HepG2 (cell line): Measurements from ENCODE around the gene STOML2. TPM values are rescaled to one million over a fixed set of nuclear protein-coding genes. Genes with fewer than 3 reads are reported as not detected.

ENCODE experiments used
- ATAC-seq: fragments of 200-7000 bp; cut with Tn5 transposase; 3 replicates; pipeline ENCODE4 v1.9.1; 2020; ENCODE audit warnings: mild to moderate bottlenecking, moderate library complexity
- BruUV-seq: library from RNA; stranded (reverse); fragments of 400-500 nt; replicated peaks from 2 replicates; lab custom pipeline; 2021; lab: Mats Ljungman, UMichigan
- CTCF ChIA-PET: fragments of 300-600 bp; formaldehyde crosslinking; extraction: SDS; loops from one replicate; lab custom pipeline; 2021; ENCODE audit warnings: low total read pairs, inconsistent platforms, low intra/inter-chr PET ratio; lab: Yijun Ruan, JAX
- POLR2A ChIA-PET: fragments of 350-600 bp; sonication (Branson Sonifier 250); formaldehyde crosslinking; loops from one replicate; lab custom pipeline; 2020; ENCODE audit warnings: antibody characterized with exemption, inconsistent platforms; lab: Yijun Ruan, JAX
- DNase-seq: peaks from one replicate; pipeline ENCODE4 v3.0.0-alpha.2; 2015; ENCODE audit warnings: low spot score
- FAIRE-seq: peaks from 3 replicates; lab custom pipeline; 2011; peaks lifted over from hg19 to GRCh38; lab: Jason Lieb, UNC
- H2AFZ ChIP-seq: one replicate; pipeline ENCODE4 v1.6.1; 2011; ENCODE audit warnings: low read length, inconsistent platforms
- H3K27ac ChIP-seq: fragments of 300-600 bp; 3 replicates; pipeline ENCODE4 v1.8.0; 2011; ENCODE audit warnings: mixed run types, mild to moderate bottlenecking, mixed read lengths, low read length, inconsistent platforms; ENCODE audit not compliant: insufficient read depth; ENCODE audit errors: extremely low read length
- H3K27me3 ChIP-seq, 2 experiments: fragments of 200-600 bp in 1 of 2; 2 replicates in 1 of 2; 3 replicates in 1 of 2; pipeline versions ENCODE4 v1.6.0 to v1.8.0; 2011; ENCODE audit warnings: low read length in 2 of 2, mild to moderate bottlenecking in 2 of 2, moderate library complexity in 2 of 2, inconsistent platforms in 1 of 2; ENCODE audit not compliant: insufficient read depth in 2 of 2, control insufficient read depth in 1 of 2
- H3K36me3 ChIP-seq, 2 experiments: fragments of 200-600 bp in 1 of 2; replicated peaks in 1 of 2; 2 replicates in 1 of 2; 3 replicates in 1 of 2; pipeline versions ENCODE4 v1.5.1 to v1.8.0; 2011; ENCODE audit warnings: low read length in 2 of 2, inconsistent platforms in 1 of 2; ENCODE audit not compliant: insufficient read depth in 2 of 2, control insufficient read depth in 1 of 2
- H3K4me1 ChIP-seq: 2 replicates; pipeline ENCODE4 v1.5.1; 2012; ENCODE audit warnings: low read length, inconsistent platforms; ENCODE audit not compliant: insufficient read depth
- H3K4me2 ChIP-seq: 2 replicates; pipeline ENCODE4 v1.6.0; 2011; ENCODE audit warnings: low read depth, low read length, inconsistent platforms
- H3K4me3 ChIP-seq, 3 experiments: fragments of 200-600 bp in 1 of 3; sonication (generic), shearing (Covaris generic) in 1 of 3; replicated peaks in 1 of 3; 2 replicates each; pipeline ENCODE4 v1.5.1; 2011 to 2016; ENCODE audit warnings: low read length in 3 of 3, inconsistent platforms in 2 of 3, low read depth in 2 of 3, mild to moderate bottlenecking in 2 of 3, control low read depth in 1 of 3, mixed read lengths in 1 of 3; ENCODE audit not compliant: insufficient read depth in 1 of 3
- H3K79me2 ChIP-seq: one replicate; pipeline ENCODE4 v1.6.1; 2011; ENCODE audit warnings: low read length, inconsistent platforms; ENCODE audit not compliant: insufficient read depth
- H3K9ac ChIP-seq: 2 replicates; pipeline ENCODE4 v1.6.0; 2011; ENCODE audit warnings: mild to moderate bottlenecking, low read depth, low read length, inconsistent platforms; ENCODE audit not compliant: insufficient read depth
- H3K9me3 ChIP-seq: 2 replicates; pipeline ENCODE4 v1.5.1; 2012; ENCODE audit warnings: mild to moderate bottlenecking, low read length
- H4K20me1 ChIP-seq: 2 replicates; pipeline ENCODE4 v1.6.0; 2011; ENCODE audit warnings: inconsistent platforms, mild to moderate bottlenecking, low read length, moderate library complexity; ENCODE audit not compliant: insufficient read depth
- ASH2L ChIP-seq: fragments of 300-600, 200-600 bp; sonication (generic); IDR thresholded peaks from 2 replicates; pipeline ENCODE4 v1.7.0; 2017; ENCODE audit warnings: low read depth, mild to moderate bottlenecking, moderate library complexity, mixed read lengths, low read length; ENCODE audit not compliant: insufficient read length
- ATF2 ChIP-seq: sonication (generic); formaldehyde crosslinking; IDR thresholded peaks from 2 replicates; pipeline ENCODE4 v1.4.0; 2020; ENCODE audit warnings: missing genetic modification reagents
- ATF7-NPFF ChIP-seq: sonication (generic); formaldehyde crosslinking; IDR thresholded peaks from 2 replicates; pipeline ENCODE4 v1.8.1; 2023; ENCODE audit warnings: mild to moderate bottlenecking, low read depth, missing genetic modification reagents, moderate library complexity
- GPBP1L1 ChIP-seq: sonication (generic); formaldehyde crosslinking; IDR thresholded peaks from 2 replicates; pipeline ENCODE4 v1.5.0; 2020; ENCODE audit warnings: mild to moderate bottlenecking, missing genetic modification reagents
- MLX ChIP-seq: IDR thresholded peaks from 2 replicates; pipeline ENCODE4 v1.6.1; 2016
- NFATC3 ChIP-seq: sonication (generic); formaldehyde crosslinking; IDR thresholded peaks from 2 replicates; pipeline ENCODE4 v1.5.1; 2020; ENCODE audit warnings: mild to moderate bottlenecking, missing genetic modification reagents
- SALL1 ChIP-seq: sonication (generic); formaldehyde crosslinking; IDR thresholded peaks from 2 replicates; pipeline ENCODE4 v1.8.0; 2022; ENCODE audit warnings: mild to moderate bottlenecking, missing genetic modification reagents
- USF2 ChIP-seq, 2 experiments: sonication (generic) in 1 of 2; formaldehyde crosslinking in 1 of 2; IDR thresholded peaks; 2 replicates each; pipeline versions ENCODE4 v1.5.1 to v1.6.1; 2011 to 2020; ENCODE audit warnings: borderline replicate concordance in 1 of 2, low read depth in 1 of 2, low read length in 1 of 2, mild to moderate bottlenecking in 1 of 2, missing genetic modification reagents in 1 of 2, moderate library complexity in 1 of 2
- ZEB1 ChIP-seq: IDR thresholded peaks from 2 replicates; pipeline ENCODE4 v1.6.1; 2012; ENCODE audit warnings: mild to moderate bottlenecking, low read depth, inconsistent platforms; ENCODE audit not compliant: insufficient replicate concordance
- ZNF343 ChIP-seq: sonication (generic); formaldehyde crosslinking; IDR thresholded peaks from 2 replicates; pipeline ENCODE4 v1.4.0; 2020; ENCODE audit warnings: mild to moderate bottlenecking, missing genetic modification reagents
- WGBS: methylation state at CpG from one replicate; pipeline ENCODE4 v1.1.6; 2017; ENCODE audit warnings: low lambda C conversion rate; 5-methylcytosine and 5-hydroxymethylcytosine counted together
- in situ Hi-C: cut with HindIII; loops from 2 replicates; pipeline ENCODE4 v1.10.0; 2017; ENCODE audit warnings: low pct_unique_long_range_greater_than_20kb; ENCODE audit not compliant: extremely low pct_ligation_motif_present
- intact Hi-C: fragments of 100-400 bp; cut with micrococcal nuclease; formaldehyde crosslinking; loops from one replicate; pipeline ENCODE4 v1.10.0; 2022; ENCODE audit not compliant: unreplicated experiment
- polyA plus RNA-seq, 8 experiments: library from polyadenylated mRNA; depleted of rRNA in 3 of 8; stranded (reverse) in 7 of 8; unstranded in 1 of 8; fragments of >200 nt; fragmentation: Illumina TruSeq in 4 of 8; extraction: Trizol in 4 of 8; gene quantifications; 2 replicates each; pipeline versions ENCODE4 v1.2.1 to v1.2.3, GENCODE V29; 2011 to 2016; ENCODE audit warnings: low read depth in 4 of 8, missing spikeins in 1 of 8, mixed read lengths in 1 of 8; ENCODE audit not compliant: insufficient read depth in 1 of 8
- total RNA-seq, 5 experiments: library from RNA; depleted of rRNA; stranded (reverse); fragments of >200 nt; fragmentation: Illumina TruSeq; extraction: Trizol; gene quantifications; 2 replicates each; pipeline ENCODE4 v1.2.3, GENCODE V29; 2016; ENCODE audit warnings: low read depth in 1 of 5

STOML2 gene
- total and polyA plus RNA-seq, 2 of the 13 experiments (the other 11 are each of a cell fraction or from before 2014, with no cell fraction given), result 245 to 250 TPM

- FAIRE-seq (no peak), DNase-seq (no peak)
- BruUV-seq, result no TSS peak
- Histone ChIP-seq H3K27ac (no peak overlapping the region), H3K27me3 (peaks cover 0 to 5% of the 10 kb centered on the region in 2 experiments; a peak in 1 of 5 replicates), H3K4me2 (no peak overlapping the region), H3K4me1 (peaks cover 24% of the 10 kb centered on the region), H2AFZ (no peak overlapping the region), H3K9me3 (peaks cover 5% of the 10 kb centered on the region; the same call in 1 of the 2 replicates)
- intact Hi-C loops, result no loop called here
- ChIA-PET CTCF (no interaction called here), POLR2A (interaction anchor here (1.5 kb wide), 1 partner anchor 20 kb away, joined by 3 read pairs; the partner anchor contains the start of gene ATOSB)
- TF ChIP-seq SALL1, result no peak
- no peak for TF ChIP-seq MLX (CRISPR knock-in tag)
- TF ChIP-seq NFATC3, result no peak
- TF ChIP-seq ZEB1, result no peak
- TF ChIP-seq, all 625 proteins: peak for 0
- Histone ChIP-seq H3K4me3 (no peak overlapping the region), H3K36me3 (no peaks in the 10 kb centered on the region), H3K9ac (no peak overlapping the region), H3K79me2 (no peaks in the 10 kb centered on the region), H4K20me1 (no peaks in the 10 kb centered on the region)
- WGBS, result 77% methylated on average over 7 of the region's 7 CpGs
- in situ Hi-C loops, result no loop called here
- ATAC-seq, result no peak
Observed at GRCh38 chr9:35135988-35136387, 33.1 kb upstream of the STOML2 start.

GRCh38 chr9:35134920-35135319, 32.0 kb upstream of the STOML2 start:
- POLR2A ChIA-PET, result no interaction called here
- Histone ChIP-seq H4K20me1 (no peaks in the 10 kb centered on the region), H2AFZ (no peak overlapping the region), H3K4me3 (no peak overlapping the region), H3K4me1 (peaks cover 19% of the 10 kb centered on the region), H3K27ac (no peak overlapping the region), H3K36me3 (no peaks in the 10 kb centered on the region), H3K4me2 (no peak overlapping the region), H3K9ac (no peak overlapping the region), H3K9me3 (peaks cover 6% of the 10 kb centered on the region), H3K79me2 (no peaks in the 10 kb centered on the region), H3K27me3 (peaks cover 0 to 5% of the 10 kb centered on the region in 2 experiments; a peak in 1 of 5 replicates)
- no peak for FAIRE-seq
- CTCF ChIA-PET, result no interaction called here
- intact Hi-C loops (no loop called here), in situ Hi-C loops (no loop called here)
- BruUV-seq, result no TSS peak
- no peak for DNase-seq
- 14% methylated on average over 6 of the region's 6 CpGs for WGBS
- no peak for ATAC-seq
- TF ChIP-seq USF2 (IDR thresholded peaks at IDR 0.05; ENCODE audit: low read depth, low read length) (no peak), USF2 (CRISPR knock-in tag; IDR thresholded peaks at IDR 0.05; ENCODE audit: borderline replicate concordance) (no peak), ASH2L (no peak), ZNF343 (CRISPR knock-in tag) (no peak), ATF2 (CRISPR knock-in tag) (no peak), ATF7-NPFF (no peak), GPBP1L1 (CRISPR knock-in tag) (no peak)
